CD4-positive, alpha-beta T cell treated with Interleukin-6 for 4 hours (primary cell): ENCODE results near the gene RPL36.
A peak's percentile ranks its signal among the peaks of the same experiment; 100 is the strongest.

Source experiments
- DNase-seq: peaks from one replicate; pipeline ENCODE4 v3.0.0-alpha.2; 2020; ENCODE audit warnings: mixed read lengths

RPL36 gene

GRCh38 chr19:5690125-5690954, at the start of gene RPL36:
Gene RPL36 (plus strand): TSS chr19:5690295. CDS start chr19:5690508, 213 bp downstream.
- DNase-seq, result peak; percentile 98

GRCh38 chr19:5641171-5641570, 48.9 kb upstream of the RPL36 start:
- DNase-seq, result no peak

- no peak for DNase-seq
Measured at GRCh38 chr19:5642204-5642603, 47.9 kb upstream of the RPL36 start.

GRCh38 chr19:5643060-5643459, 47.0 kb upstream of the RPL36 start:
- DNase-seq, result no peak

GRCh38 chr19:5644037-5644436, 46.1 kb upstream of the RPL36 start:
- DNase-seq, result no peak

- DNase-seq, result no peak
Measured at GRCh38 chr19:5645409-5645808, 44.7 kb upstream of the RPL36 start.

GRCh38 chr19:5646703-5647102, 43.4 kb upstream of the RPL36 start:
- no peak for DNase-seq

- DNase-seq, result no peak
Measured at GRCh38 chr19:5648464-5648863, 41.6 kb upstream of the RPL36 start.

- DNase-seq, result no peak
Measured at GRCh38 chr19:5651361-5651760, 38.7 kb upstream of the RPL36 start.

- DNase-seq, result no peak
Measured at GRCh38 chr19:5652261-5652660, 37.8 kb upstream of the RPL36 start.

- no peak for DNase-seq
Measured at GRCh38 chr19:5654931-5655330, 35.2 kb upstream of the RPL36 start.

GRCh38 chr19:5655412-5655811, 34.7 kb upstream of the RPL36 start:
- no peak for DNase-seq

GRCh38 chr19:5661483-5661882, 28.6 kb upstream of the RPL36 start:
- no peak for DNase-seq

- no peak for DNase-seq
Measured at GRCh38 chr19:5663904-5664303, 26.2 kb upstream of the RPL36 start.

GRCh38 chr19:5664515-5664914, 25.6 kb upstream of the RPL36 start:
- no peak for DNase-seq

GRCh38 chr19:5665781-5666513, 24.1 kb upstream of the RPL36 start:
- no peak for DNase-seq

- DNase-seq, result no peak
Measured at GRCh38 chr19:5666921-5667610, 23.0 kb upstream of the RPL36 start.

- no peak for DNase-seq
Measured at GRCh38 chr19:5667751-5668271, 22.3 kb upstream of the RPL36 start.

GRCh38 chr19:5669212-5669611, 20.9 kb upstream of the RPL36 start:
- DNase-seq, result no peak

GRCh38 chr19:5671600-5671999, 18.5 kb upstream of the RPL36 start:
- DNase-seq, result no peak

GRCh38 chr19:5672708-5673459, 17.2 kb upstream of the RPL36 start:
- DNase-seq, result no peak

- no peak for DNase-seq
Measured at GRCh38 chr19:5673752-5674151, 16.3 kb upstream of the RPL36 start.

GRCh38 chr19:5674714-5675113, 15.4 kb upstream of the RPL36 start:
- DNase-seq, result no peak
